GM10266 (cell line): ENCODE results near the gene SPEG.

ENCODE experiments used
- DNase-seq: peaks from one replicate; pipeline ENCODE4 v3.0.0; 2012; ENCODE audit errors: extremely low spot score
- TF ChIP-seq, protein P1 (sequence below): IDR thresholded peaks from 2 replicates; pipeline ENCODE4 v1.5.1; 2012; ENCODE audit warnings: mild to moderate bottlenecking, low read depth; ENCODE audit not compliant: control insufficient read depth, insufficient read depth; ENCODE audit errors: missing control alignments

SPEG gene

DNA sequence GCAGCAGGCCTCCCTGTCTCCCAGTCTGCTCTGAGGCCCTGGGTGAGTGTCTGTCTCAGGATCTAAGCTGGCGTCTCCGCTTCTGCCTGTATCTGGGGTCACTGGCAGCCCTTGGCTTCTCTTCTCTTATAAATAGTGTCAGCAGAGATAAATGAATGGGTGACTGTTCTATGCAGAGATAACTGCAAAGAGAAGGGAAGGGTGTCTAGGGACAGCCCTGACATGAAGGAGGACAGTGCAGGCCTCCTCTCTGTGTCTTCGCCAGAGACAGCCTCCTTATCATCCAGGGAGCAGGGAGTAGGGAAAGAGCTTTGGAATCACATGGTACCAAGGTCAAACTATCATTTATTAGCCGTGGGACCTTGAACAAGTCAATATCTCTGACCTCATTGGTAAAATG lies 35.8 kb downstream of the SPEG start:
- no peak for DNase-seq
- TF ChIP-seq, protein P1, sequence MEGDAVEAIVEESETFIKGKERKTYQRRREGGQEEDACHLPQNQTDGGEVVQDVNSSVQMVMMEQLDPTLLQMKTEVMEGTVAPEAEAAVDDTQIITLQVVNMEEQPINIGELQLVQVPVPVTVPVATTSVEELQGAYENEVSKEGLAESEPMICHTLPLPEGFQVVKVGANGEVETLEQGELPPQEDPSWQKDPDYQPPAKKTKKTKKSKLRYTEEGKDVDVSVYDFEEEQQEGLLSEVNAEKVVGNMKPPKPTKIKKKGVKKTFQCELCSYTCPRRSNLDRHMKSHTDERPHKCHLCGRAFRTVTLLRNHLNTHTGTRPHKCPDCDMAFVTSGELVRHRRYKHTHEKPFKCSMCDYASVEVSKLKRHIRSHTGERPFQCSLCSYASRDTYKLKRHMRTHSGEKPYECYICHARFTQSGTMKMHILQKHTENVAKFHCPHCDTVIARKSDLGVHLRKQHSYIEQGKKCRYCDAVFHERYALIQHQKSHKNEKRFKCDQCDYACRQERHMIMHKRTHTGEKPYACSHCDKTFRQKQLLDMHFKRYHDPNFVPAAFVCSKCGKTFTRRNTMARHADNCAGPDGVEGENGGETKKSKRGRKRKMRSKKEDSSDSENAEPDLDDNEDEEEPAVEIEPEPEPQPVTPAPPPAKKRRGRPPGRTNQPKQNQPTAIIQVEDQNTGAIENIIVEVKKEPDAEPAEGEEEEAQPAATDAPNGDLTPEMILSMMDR, result no peak

DNA sequence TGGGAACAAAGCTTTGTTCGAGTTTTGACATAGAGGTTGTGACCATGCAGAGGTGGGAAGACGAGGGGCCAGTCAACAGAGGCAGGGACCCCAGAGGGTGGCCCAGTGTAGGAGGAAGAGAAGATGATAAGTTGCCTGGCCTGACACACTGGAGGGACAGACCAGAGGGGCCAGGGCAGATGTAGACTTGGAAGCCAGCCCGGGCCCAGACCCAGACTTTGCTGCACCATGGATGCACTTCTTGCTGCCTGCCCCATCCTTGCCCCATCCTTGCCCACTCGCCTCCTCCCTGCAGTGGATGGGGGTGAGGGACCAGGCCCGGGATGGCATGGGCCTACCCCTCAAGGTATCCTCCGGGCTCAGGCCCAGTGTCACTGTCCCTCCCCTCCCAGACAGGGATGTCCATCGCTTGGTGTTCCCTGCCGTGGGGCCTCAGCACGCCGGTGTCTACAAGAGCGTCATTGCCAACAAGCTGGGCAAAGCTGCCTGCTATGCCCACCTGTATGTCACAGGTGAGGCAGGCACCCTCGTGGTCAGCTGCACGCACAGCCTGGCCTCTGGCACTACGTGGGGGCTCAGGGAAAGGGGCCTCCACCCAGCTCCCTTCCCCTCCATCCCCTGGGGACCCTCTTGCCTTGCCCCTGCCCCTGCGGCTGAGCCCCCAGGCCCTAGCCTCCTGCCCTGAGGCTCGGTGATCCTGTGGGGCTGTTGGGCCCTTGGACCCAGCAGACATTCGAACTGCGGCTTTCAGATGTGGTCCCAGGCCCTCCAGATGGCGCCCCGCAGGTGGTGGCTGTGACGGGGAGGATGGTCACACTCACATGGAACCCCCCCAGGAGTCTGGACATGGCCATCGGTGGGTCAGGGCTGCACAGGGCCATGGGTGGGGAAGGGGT lies 37.1 kb downstream of the SPEG start:
- no peak for DNase-seq
- TF ChIP-seq, protein P1, result no peak

DNA sequence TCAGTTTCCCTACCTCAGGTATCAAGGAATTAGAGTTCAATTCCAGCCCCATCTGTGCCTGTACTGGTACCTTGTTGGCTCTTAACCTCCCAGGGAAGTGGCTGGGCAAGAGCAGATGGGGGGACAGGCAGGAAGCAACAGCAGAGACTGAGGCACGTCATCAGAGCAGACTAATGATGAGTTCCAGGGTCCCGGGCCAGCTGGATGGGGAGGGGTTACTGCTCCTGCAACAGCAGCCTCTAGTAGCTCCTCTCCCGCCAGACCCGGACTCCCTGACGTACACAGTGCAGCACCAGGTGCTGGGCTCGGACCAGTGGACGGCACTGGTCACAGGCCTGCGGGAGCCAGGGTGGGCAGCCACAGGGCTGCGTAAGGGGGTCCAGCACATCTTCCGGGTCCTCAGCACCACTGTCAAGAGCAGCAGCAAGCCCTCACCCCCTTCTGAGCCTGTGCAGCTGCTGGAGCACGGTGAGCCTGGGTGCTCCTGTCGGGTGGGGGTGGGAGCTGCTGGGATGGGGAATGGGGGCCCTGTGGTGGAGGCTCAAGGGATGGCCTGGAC lies 38.1 kb downstream of the SPEG start:
- TF ChIP-seq, protein P1, result no peak
- no peak for DNase-seq

DNA sequence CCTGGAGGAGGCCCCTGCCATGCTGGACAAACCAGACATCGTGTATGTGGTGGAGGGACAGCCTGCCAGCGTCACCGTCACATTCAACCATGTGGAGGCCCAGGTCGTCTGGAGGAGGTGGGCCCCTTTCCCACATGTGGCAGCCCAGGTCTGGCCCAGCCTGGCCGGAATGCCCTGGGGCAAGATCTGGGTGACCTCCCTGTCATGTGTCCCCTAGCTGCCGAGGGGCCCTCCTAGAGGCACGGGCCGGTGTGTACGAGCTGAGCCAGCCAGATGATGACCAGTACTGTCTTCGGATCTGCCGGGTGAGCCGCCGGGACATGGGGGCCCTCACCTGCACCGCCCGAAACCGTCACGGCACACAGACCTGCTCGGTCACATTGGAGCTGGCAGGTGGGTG lies 38.9 kb downstream of the SPEG start:
- no peak for DNase-seq
- TF ChIP-seq, protein P1, result no peak

DNA sequence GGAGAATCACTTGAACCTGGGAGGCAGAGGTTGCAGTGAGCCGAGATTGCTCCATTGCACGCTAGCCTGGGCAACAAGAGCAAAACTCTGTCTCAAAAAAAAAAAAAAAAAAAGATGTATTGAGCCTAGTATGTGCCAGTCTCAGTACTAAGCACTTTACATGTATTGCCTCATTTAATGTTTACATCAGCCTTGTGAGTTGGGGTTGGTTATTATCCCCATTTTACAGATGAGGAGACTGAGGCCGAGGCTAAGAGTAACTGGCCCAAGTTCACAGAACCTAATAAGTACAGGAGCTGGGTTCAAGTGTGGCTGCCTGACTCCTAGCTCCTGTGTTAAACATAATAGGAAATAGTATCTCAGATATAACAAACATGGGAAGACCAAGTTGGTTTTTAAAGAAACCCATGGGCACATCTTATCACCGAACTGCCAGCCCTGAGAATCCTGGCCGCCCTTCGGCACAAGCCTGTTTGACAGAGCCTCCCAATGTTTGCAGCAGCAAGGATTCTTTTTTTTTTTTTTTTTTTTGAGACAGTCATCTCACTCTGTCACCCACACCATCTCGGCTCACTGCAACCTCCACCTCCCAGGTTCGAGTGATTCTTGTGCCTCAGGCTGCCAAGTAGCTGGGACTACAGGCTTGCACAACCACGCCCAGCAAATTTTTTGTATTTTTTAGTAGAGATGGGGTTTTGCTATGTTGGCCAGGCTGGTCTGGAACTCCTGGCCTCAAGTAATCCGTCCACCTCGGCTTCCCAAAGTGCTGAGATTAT lies 39.8 kb downstream of the SPEG start:
- TF ChIP-seq, protein P1, result no peak
- no peak for DNase-seq

DNA sequence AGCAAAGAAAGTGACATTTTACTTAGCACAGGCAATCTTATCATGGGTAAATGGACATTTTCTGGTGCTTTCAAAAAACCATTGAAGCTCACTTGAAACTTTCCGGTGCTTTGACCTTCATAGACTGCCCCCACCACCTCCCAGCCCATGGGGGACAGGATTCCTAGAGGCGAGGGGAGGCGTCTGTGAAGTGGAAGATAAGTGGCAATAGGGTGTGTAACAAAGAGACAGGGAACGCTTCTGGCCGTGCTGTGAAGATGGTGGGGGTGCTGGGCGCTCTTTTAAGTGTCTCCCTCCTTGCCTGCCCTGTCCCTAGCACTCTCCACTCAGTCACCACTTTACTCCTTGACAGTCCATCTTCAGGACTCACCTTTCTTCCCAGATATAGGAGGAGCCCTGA lies 40.6 kb downstream of the SPEG start:
- TF ChIP-seq, protein P1, result no peak
- DNase-seq, result no peak
